Thyroid gland (tissue), 4 donors: Measurements from ENCODE around the gene MICAL3. TPM values are rescaled to one million over a fixed set of nuclear protein-coding genes. Genes with fewer than 3 reads are reported as not detected.

Experiments used
- DNase-seq, 2 donors: peaks; one replicate each; pipeline ENCODE4 v3.0.0-alpha.2; 2019
- H3K27ac ChIP-seq, 3 donors: fragments of 200-600 bp; sonication (generic); 1 replicate in 2 of 3; 2 replicates in 1 of 3; pipeline ENCODE4 v1.5.1; 2016 to 2019; ENCODE audit warnings: mild to moderate bottlenecking in 1 of 3, moderate library complexity in 1 of 3
- H3K27me3 ChIP-seq: fragments of 200-600 bp; sonication (generic); one replicate; pipeline ENCODE4 v1.5.1; 2019
- H3K36me3 ChIP-seq, 2 donors: fragments of 200-600 bp; sonication (generic); one replicate each; pipeline ENCODE4 v1.5.1; 2016 to 2019
- H3K4me1 ChIP-seq, 2 donors: fragments of 200-600 bp; sonication (generic); one replicate each; pipeline ENCODE4 v1.5.1; 2017 to 2019
- H3K4me3 ChIP-seq, 3 donors: fragments of 200-600 bp; sonication (generic); replicated peaks in 1 of 3; 1 replicate in 2 of 3; 2 replicates in 1 of 3; pipeline ENCODE4 v1.5.1; 2016; ENCODE audit warnings: mild to moderate bottlenecking in 1 of 3
- H3K9me3 ChIP-seq: fragments of 200-600 bp; sonication (generic); one replicate; pipeline ENCODE4 v1.5.1; 2017
- CTCF ChIP-seq, 6 experiments: fragments of 200-600 bp in 3 of 6; fragments of 450-650 bp in 3 of 6; sonication (generic) in 3 of 6; IDR thresholded peaks; one replicate each; pipeline ENCODE4 v1.5.1; 2016 to 2019; ENCODE audit warnings: antibody characterized with exemption in 6 of 6, mild to moderate bottlenecking in 2 of 6, inconsistent platforms in 1 of 6, moderate library complexity in 1 of 6
- POLR2A ChIP-seq, 2 donors: fragments of 450-650 bp; IDR thresholded peaks; one replicate each; pipeline ENCODE4 v1.6.1; 2017; ENCODE audit warnings: antibody characterized with exemption in 2 of 2, mild to moderate bottlenecking in 2 of 2, moderate library complexity in 1 of 2
- WGBS, 2 donors: methylation state at CpG; one replicate each; pipeline ENCODE4 v1.1.5; 2017; 5-methylcytosine and 5-hydroxymethylcytosine counted together
- intact Hi-C: fragments of 100-400 bp; cut with DNase I; formaldehyde crosslinking; loops from one replicate; pipeline ENCODE4 v1.15.1; 2023
- total RNA-seq, 4 donors: library from RNA; depleted of rRNA; stranded (reverse); fragments of >200 nt; gene quantifications; one replicate each; pipeline ENCODE4 v1.2.3, GENCODE V29; 2016

The MICAL3 gene
- total RNA-seq, 4 donors from 2014 or later, result 31.8 to 53.8 (median 43.6) TPM

GRCh38 chr22:18070556-18071306 is 46.4 kb upstream of the MICAL3 start:
- intact Hi-C loops, result loop anchor here (10.0 kb wide), 1 partner anchor 46 kb away; the partner anchor contains the start of gene MICAL3
- Histone ChIP-seq H3K9me3 (no peaks in the 10 kb centered on the region), H3K4me3 (no peak overlapping the region), H3K27me3 (no peaks in the 10 kb centered on the region), H3K4me1 (peaks cover under 1 to 6% of the 10 kb centered on the region in 2 donors), H3K27ac (no peak overlapping the region), H3K36me3 (no peaks in the 10 kb centered on the region)
- TF ChIP-seq POLR2A (IDR thresholded peaks at IDR 0.05), result no peak
- TF ChIP-seq CTCF (IDR thresholded peaks at IDR 0.05), result no peak
- 80 to 81% methylated on average over 14 of the region's 14 CpGs for WGBS, 2 donors
- DNase-seq, result no peak

GRCh38 chr22:18070041-18070440 is 45.7 kb upstream of the MICAL3 start:
- TF ChIP-seq CTCF (IDR thresholded peaks at IDR 0.05), result no peak
- no peak for TF ChIP-seq POLR2A (IDR thresholded peaks at IDR 0.05)
- no peaks in the 10 kb centered on the region for H3K4me1 ChIP-seq
- H3K9me3 ChIP-seq, result no peaks in the 10 kb centered on the region
- H3K27me3 ChIP-seq, result no peaks in the 10 kb centered on the region
- no peak overlapping the region for H3K27ac ChIP-seq
- no peak overlapping the region for H3K4me3 ChIP-seq
- DNase-seq, result no peak
- H3K36me3 ChIP-seq, result no peaks in the 10 kb centered on the region
- WGBS, 2 donors, result 94 to 96% methylated on average over 4 of the region's 4 CpGs
- intact Hi-C loops, result loop anchor here (10.0 kb wide), 1 partner anchor 45 kb away; the partner anchor contains the start of gene MICAL3

GRCh38 chr22:18069041-18069440 is 44.7 kb upstream of the MICAL3 start:
- Histone ChIP-seq H3K27me3 (no peaks in the 10 kb centered on the region), H3K4me1 (no peaks in the 10 kb centered on the region)
- intact Hi-C loops, result no loop called here

GRCh38 chr22:18068381-18068988 is 44.1 kb upstream of the MICAL3 start:
- Histone ChIP-seq H3K4me1 (no peaks in the 10 kb centered on the region), H3K27me3 (no peaks in the 10 kb centered on the region), H3K4me3 (no peak overlapping the region), H3K9me3 (no peaks in the 10 kb centered on the region), H3K36me3 (no peaks in the 10 kb centered on the region), H3K27ac (no peak overlapping the region)
- 73 to 75% methylated on average over 3 of the region's 3 CpGs for WGBS, 2 donors
- DNase-seq, result no peak
- TF ChIP-seq CTCF (IDR thresholded peaks at IDR 0.05) (no peak), POLR2A (IDR thresholded peaks at IDR 0.05) (no peak)
- intact Hi-C loops, result no loop called here

More at GRCh38 chr22:18069041-18069440, 44.7 kb upstream of the MICAL3 start:
- H3K27ac ChIP-seq, result no peak overlapping the region
- TF ChIP-seq CTCF (IDR thresholded peaks at IDR 0.05) (no peak), POLR2A (IDR thresholded peaks at IDR 0.05) (no peak)
- no peaks in the 10 kb centered on the region for H3K36me3 ChIP-seq
- H3K9me3 ChIP-seq, result no peaks in the 10 kb centered on the region
- H3K4me3 ChIP-seq, result no peak overlapping the region
- no peak for DNase-seq
- WGBS, 2 donors, result 87% methylated on average over 2 of the region's 2 CpGs
